Right lobe of liver (tissue), 4 donors: ENCODE measurements around the gene RFX6.

Experiments used
- POLR2A ChIP-seq: fragments of 450-650 bp; IDR thresholded peaks from one replicate; pipeline ENCODE4 v1.6.1; 2017; ENCODE audit warnings: antibody characterized with exemption, mild to moderate bottlenecking
- TF ChIP-seq, protein P1 (sequence below), 4 donors: fragments of 200-600 bp in 3 of 4; fragments of 450-650 bp in 1 of 4; IDR thresholded peaks; one replicate each; pipeline versions ENCODE4 v1.5.1 to v1.8.0; 2016 to 2022; ENCODE audit warnings: antibody characterized with exemption in 4 of 4, mild to moderate bottlenecking in 2 of 4
- donor health status: DM: no; HTN: no; CAD: no.
- donor health status: DM: no; HTN: no; CAD: no.
- donor health status: DM: no; HTN: yes; CAD: no.

DNA sequence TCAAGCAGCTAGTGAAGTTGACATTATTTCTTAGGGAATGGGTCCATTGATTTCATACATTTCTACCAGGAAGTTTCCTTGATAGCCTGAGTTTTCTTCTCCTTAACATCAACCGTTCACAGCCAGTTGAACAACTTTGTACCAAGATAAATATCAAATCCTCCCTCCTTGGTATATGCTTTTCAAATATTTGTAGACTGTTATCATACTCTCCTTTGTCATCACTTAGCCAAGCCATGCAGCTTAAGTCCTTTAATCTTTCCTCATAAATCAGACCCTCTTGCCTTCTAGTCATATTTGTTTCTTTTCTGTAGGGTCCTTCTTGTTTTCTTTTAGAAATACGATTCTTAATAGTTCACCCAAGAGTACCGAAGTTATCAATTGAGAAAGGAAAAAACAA, 25.6 kb downstream of the RFX6 start:
- TF ChIP-seq, protein P1, sequence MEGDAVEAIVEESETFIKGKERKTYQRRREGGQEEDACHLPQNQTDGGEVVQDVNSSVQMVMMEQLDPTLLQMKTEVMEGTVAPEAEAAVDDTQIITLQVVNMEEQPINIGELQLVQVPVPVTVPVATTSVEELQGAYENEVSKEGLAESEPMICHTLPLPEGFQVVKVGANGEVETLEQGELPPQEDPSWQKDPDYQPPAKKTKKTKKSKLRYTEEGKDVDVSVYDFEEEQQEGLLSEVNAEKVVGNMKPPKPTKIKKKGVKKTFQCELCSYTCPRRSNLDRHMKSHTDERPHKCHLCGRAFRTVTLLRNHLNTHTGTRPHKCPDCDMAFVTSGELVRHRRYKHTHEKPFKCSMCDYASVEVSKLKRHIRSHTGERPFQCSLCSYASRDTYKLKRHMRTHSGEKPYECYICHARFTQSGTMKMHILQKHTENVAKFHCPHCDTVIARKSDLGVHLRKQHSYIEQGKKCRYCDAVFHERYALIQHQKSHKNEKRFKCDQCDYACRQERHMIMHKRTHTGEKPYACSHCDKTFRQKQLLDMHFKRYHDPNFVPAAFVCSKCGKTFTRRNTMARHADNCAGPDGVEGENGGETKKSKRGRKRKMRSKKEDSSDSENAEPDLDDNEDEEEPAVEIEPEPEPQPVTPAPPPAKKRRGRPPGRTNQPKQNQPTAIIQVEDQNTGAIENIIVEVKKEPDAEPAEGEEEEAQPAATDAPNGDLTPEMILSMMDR (IDR thresholded peaks at IDR 0.05) = no peak
- no peak for TF ChIP-seq POLR2A
